EH (cell line): ENCODE measurements around the gene ACER3.
"Not testable (repeated sequence)": the region's sequence is repeated elsewhere in the genome, so short reads cannot be mapped to it uniquely, and the experiment has no call there.

Experiments used
- DNase-seq: peaks from one replicate; pipeline ENCODE4 v3.0.0-alpha.2; 2015; ENCODE audit warnings: low read depth

ACER3 gene

DNA sequence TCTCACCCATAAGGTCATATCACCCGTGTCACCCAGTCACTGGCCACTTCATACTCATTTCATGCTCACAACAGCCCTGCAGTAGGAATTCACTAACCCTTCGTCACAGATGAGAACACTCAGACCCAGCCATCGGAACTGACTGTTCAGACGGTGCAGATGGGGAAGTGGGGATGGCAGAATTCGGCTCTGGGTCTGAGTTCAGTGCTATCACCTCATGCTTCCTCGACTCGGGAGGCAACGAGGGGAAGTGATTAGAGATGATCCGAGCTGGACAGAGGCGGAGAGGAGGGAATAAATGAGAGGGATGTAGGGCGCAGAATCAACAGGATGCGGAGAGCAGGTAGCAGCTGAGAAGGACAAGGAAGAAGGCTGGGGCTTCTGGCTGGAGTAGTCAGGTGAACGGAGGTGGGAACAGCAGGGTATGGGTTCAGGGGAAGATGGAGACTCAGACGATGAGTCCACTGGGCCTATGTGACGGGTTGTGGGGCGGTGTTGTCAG is 178.2 kb downstream of the ACER3 start:
- DNase-seq: no peak

DNA sequence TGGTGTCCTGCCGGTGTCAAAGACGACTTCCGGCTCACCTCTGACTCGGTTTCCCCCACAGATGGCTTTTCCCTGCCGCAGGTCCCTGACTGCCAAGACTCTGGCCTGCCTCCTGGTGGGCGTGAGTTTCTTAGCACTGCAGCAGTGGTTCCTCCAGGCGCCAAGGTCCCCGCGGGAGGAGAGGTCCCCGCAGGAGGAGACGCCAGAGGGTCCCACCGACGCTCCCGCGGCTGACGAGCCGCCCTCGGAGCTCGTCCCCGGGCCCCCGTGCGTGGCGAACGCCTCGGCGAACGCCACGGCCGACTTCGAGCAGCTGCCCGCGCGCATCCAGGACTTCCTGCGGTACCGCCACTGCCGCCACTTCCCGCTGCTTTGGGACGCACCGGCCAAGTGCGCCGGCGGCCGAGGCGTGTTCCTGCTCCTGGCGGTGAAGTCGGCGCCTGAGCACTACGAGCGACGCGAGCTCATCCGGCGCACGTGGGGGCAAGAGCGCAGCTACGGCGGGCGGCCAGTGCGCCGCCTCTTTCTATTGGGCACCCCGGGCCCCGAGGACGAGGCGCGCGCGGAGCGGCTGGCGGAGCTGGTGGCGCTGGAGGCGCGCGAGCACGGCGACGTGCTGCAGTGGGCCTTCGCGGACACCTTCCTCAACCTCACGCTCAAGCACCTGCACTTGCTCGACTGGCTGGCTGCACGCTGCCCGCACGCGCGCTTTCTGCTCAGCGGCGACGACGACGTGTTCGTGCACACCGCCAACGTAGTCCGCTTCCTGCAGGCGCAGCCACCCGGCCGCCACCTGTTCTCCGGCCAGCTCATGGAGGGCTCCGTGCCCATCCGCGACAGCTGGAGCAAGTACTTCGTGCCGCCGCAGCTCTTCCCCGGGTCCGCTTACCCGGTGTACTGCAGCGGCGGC is 179.0 kb downstream of the ACER3 start:
- peak; percentile 43 for DNase-seq

- no peak for DNase-seq
Observed at GRCh38 chr11:77040401-77040777, 179.7 kb downstream of the ACER3 start.

GRCh38 chr11:77040889-77041288 is 180.2 kb downstream of the ACER3 start:
- DNase-seq: no peak

- no peak for DNase-seq
Observed at GRCh38 chr11:77042111-77042726, 181.5 kb downstream of the ACER3 start.

DNA sequence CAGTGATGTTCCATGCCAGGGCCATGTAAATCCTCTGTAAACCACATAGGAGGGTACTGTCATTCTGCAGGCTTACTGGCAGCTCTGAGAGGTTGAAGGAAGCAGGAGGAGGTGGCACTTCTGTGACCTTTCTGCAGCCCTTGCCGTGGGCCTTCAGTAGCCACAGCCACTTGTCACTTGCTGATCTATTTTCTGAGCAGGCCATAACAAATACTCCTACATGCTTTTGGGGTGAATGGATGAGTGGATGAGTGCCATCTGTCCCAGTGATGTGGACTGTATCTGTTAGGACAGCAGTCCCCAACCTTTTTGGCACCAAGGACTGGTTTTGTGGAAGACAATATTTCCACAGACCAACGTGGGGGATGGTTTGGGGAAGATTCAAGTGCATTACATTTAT is 183.6 kb downstream of the ACER3 start:
- no peak for DNase-seq

DNA sequence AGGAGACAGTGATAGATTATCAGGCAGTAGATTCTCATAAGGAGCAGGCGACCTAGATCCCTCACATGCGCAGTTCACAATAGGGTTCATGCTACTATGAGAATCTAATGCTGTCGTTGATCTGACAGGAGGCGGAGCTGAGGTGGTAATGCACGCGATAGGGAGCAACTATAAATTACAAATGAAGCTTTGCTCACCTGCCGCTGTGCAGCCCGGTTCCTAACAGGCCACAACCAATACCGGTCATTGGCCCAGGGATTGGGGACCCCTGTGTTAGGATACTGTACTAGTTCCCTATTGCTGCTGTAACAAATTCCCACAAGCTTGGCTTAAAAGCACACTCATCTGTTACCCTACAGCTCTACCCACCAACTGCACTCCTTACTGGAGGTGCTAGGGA is 184.2 kb downstream of the ACER3 start:
- no peak for DNase-seq

GRCh38 chr11:77046060-77046501 is 185.4 kb downstream of the ACER3 start:
- peak; percentile 11 for DNase-seq

DNA sequence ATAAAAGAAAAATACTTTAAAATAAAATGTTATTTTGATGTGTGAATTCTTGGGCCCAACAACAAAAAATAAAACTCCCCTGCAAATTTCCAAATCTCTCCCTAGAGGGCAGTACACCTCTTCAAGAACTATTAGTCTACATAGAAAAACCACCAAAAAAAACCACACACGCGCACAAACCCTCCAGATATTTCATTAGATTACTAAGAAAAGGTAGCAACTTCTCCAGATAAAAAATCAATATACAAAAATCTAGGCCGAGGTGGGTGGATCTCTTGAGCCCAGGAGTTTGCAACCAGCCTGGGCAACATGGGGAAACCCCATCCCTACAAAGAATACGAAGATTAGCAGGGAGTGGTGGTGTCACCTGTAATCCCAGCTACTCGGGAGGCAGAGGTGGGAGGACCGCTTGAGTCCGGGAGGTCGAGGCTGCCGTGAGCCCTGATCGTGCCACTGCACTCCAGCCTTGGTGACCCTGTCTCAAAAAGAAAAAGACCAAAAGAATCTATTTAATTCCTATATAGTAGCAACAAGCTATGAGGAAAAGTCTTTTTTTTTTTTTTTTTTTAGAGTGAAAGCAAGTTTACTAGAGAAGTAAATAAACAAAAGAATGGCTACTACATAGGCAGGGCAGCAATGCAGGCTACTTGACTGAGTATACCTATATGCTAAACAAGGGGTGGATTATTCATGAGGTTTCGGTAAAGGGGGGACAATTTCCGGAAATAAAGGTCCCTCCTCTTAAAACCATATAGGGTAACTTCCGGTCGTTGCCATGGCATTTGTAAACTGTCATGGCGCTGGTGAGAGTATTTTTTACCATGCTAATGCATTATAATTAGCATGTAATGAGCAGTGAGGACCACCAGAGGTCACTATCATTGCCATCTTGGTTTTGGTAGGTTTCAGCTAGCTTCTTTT is 186.5 kb downstream of the ACER3 start:
- peak; percentile 96 for DNase-seq

- not testable (repeated sequence) for DNase-seq
Observed at GRCh38 chr11:77047928-77048446, 187.3 kb downstream of the ACER3 start.

DNA sequence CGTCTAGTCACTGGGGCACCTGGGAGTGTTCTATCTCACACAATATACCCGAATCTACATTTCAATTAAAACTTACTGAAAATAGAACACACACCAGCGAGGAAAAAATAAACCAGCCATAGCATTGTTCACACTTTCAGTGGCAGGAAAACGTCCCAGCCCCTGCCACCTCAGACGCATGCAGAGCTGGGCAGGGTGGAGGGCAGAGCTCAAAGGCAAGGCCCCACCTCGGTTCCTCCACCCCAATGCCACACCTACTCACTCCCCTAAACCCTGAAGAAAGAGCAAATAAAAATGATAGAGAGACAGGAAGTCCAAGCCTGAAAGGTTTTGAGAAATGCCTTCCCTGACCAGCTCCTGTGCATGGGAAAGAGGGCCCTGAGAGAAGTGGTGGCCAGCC is 188.3 kb downstream of the ACER3 start:
- no peak for DNase-seq

GRCh38 chr11:77051511-77051910 is 190.8 kb downstream of the ACER3 start:
- no peak for DNase-seq

- DNase-seq: no peak
Observed at GRCh38 chr11:77052518-77052917, 191.8 kb downstream of the ACER3 start.

DNA sequence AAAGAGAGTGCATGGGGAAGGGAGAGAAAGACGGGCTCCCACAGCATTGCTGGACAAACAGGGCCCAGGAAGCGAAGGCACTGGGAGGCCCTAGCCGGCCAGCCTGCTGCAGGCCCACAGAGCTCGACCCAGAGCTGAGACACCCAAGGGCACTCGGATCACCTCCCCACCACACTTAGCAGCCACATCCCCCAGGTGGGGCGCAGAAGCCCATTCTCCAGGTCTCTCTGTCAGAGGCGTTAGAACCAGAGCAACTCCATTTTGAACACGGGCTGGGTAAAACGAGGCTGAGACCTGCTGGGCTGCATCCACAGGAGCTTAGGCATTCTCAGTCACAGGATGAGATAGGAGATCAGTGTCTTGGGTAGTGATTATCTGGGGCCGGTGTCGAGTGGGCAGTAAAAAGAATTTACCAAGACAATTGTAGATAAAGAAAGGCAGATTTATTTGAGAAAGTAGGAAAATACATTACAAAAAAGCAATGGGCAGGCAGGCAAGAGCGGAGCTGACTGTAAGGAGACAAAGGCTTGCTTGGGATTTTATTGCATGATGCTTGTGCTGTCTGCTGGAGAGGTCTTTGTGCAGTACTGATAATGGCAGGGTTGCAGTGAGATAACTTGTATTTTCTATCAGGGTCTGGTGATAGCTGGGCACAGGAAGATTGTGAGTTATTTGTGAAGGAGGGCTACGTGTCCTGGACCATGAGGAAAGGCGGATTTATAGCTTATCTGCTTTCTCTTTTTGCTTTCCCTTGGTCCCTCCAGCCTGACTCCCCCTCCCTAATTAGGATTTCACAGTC is 192.7 kb downstream of the ACER3 start:
- no peak for DNase-seq

DNA sequence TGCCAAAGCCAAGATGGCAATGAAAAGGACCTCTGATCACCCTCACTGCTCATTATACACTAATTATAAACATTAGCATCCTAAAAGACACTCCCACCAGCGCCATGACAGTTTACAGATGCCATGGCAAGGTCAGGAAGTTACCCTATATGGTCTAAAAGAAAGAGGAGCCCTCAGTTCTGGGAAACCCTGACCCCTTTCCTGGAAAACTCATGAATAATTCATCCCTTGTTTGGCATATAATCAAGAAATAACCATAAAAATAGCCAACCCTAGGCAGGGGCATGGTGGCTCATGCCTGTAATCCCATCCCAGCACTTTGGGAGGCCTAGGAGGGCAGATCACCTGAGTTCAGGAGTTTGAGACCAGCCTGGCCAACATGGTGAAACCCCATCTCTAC is 193.4 kb downstream of the ACER3 start:
- DNase-seq: no peak

DNA sequence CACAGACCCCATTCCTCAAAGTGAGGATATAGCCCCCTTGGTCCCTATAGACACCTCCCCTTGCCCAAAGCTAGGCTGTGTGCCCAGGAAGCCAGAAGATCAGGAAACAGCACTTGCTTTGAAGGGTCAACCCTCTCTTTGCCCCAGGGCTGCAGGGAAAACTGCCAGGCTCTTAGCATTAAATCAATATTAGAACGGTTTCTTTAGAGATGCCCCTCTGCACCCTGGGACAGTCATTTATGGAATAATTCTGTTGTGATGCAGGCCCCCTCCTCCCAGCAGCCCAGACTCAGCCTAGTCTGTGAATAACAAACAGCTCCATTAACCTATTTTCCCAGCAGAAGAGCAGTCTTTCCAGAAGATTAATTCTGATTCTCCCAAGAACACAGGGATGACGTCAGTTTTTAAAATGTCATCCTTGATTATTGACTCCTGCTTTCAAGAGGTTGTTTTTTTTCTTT is 194.4 kb downstream of the ACER3 start:
- DNase-seq: no peak

DNA sequence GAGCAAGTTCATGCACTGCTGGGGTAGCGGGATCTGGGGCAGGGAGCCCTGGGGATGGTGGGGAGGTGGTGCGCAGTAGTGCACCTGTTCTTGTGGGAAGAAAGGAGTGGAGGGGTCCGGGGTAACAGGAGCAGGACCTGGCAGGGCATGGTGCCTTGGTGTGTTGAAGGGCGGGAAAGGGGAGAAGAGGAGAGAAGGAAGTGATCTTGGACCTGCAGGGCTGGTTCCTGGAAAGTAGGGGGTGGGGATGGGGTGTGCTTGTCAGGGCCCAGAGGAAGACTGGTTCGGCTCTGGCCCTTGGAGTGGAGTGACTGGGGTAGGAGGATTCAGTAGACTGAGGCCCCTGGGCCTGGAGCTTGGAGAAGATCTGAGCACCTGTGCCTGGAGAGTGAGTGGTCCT is 195.2 kb downstream of the ACER3 start:
- no peak for DNase-seq

DNA sequence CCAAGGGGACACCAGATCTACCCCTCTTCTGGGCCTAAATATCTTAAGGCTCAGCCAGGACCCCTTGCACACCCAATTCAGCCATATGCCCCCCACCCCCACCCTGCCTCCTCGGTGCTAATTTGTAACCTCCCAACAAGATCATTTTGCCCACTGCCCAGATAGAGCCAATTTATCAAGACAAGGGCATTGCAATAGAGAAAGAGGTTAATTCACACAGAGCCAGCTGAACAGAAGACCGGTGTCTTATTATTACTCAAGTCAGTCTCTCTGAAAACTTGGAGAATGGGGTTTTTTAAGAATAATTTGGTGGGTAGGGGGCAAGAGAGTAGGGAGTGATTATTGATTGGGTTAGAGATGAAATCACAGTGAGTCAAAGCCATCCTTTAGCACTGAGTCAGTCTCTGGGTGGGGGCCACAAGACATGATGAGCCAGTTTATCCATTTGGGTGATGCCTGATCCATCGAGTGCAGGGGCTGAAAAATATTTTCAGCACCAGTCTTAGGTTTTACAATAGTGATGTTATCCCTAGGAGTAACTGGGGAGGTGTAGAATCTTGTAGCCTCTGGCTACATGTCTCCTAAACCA is 196.2 kb downstream of the ACER3 start:
- DNase-seq: no peak

DNA sequence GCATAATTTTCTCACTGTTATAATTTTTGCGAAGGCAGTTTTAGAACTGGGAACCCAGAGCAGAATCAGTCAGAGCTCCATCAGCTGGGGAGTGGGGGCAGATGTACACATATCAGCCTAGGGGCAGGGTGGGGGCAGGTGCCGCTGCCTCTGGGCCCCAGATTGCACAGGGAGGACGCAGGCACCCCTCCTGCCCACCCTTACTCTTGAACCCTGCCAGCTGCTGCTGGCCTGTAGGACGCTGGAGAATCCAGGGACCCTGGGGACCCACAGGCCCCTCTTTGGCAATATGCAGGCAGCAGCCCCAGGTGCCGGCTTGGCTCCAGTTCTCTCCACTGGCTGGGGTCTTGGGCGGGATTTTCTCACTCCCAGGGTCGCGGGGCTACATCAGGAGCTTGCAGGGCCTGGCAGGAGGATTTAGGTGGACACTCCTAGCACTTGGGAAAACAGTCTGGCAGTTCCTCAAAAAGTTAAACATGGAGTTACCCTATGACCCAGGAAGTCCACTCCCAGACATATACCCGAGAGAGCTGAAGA is 197.3 kb downstream of the ACER3 start:
- no peak for DNase-seq

DNA sequence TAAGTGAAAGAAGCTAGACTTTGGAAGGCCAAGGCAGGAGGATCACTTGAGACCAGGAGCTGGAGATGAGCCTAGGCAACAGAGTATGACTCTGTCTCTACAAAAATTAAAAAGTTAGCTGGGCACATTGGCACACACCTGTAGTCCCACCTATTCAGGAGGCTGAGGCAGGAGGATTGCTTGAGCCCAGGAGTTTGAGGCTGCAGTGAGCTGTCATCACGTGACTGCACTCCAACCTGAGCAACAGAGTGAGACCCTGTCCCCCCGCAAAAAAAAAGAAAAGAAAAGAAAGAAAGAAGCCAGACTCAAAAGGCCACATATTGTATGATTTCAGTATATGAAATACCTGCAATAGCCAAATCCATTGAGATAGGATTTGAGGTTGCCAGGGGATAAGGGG is 198.2 kb downstream of the ACER3 start:
- DNase-seq: no peak
